ENCODE results near the gene SPDYA. TPM values are rescaled to one million over a fixed set of nuclear protein-coding genes. Genes with fewer than 3 reads are reported as not detected.

SPDYA gene
- total RNA-seq, 1 donor from 2014 or later = 0.13 TPM

GRCh38 chr2:28824207-28824606, 13.6 kb downstream of the SPDYA start:
- ATAC-seq = no peak
- no peak for DNase-seq (ENCODE audit: low spot score)

GRCh38 chr2:28824870-28825269, 14.2 kb downstream of the SPDYA start:
- ATAC-seq (no peak), DNase-seq (ENCODE audit: low spot score) (no peak)

GRCh38 chr2:28828382-28828781, 17.7 kb downstream of the SPDYA start:
- no peak for DNase-seq (ENCODE audit: low spot score)
- no peak for ATAC-seq

- DNase-seq (ENCODE audit: low spot score) (no peak), ATAC-seq (no peak)
These were observed 23.3 kb downstream of the SPDYA start for GRCh38 chr2:28833740-28834470.

- ATAC-seq (no peak), DNase-seq (ENCODE audit: low spot score) (no peak)
These were observed 25.1 kb downstream of the SPDYA start for GRCh38 chr2:28835781-28836180.

- ATAC-seq (no peak), DNase-seq (ENCODE audit: low spot score) (no peak)
These were observed 28.3 kb downstream of the SPDYA start for GRCh38 chr2:28838971-28839370.

GRCh38 chr2:28842042-28842441, 31.4 kb downstream of the SPDYA start:
- no peak for DNase-seq (ENCODE audit: low spot score)
- ATAC-seq = no peak

GRCh38 chr2:28855193-28855592, 44.6 kb downstream of the SPDYA start:
- ATAC-seq = no peak
- DNase-seq (ENCODE audit: low spot score) = no peak

GRCh38 chr2:28855977-28856376, 45.3 kb downstream of the SPDYA start:
- DNase-seq (ENCODE audit: low spot score) (no peak), ATAC-seq (no peak)

- no peak for DNase-seq (ENCODE audit: low spot score)
These were observed 58.0 kb downstream of the SPDYA start for GRCh38 chr2:28868611-28869010.

GRCh38 chr2:28869494-28870145, 59.0 kb downstream of the SPDYA start:
- ATAC-seq = peak; percentile 33
- DNase-seq (ENCODE audit: low spot score) = no peak

More at GRCh38 chr2:28868611-28869010, 58.0 kb downstream of the SPDYA start:
- no peak for ATAC-seq

GRCh38 chr2:28870146-28870891, 59.7 kb downstream of the SPDYA start, which contains the start of gene TRMT61B:
TRMT61B (minus strand) TSS chr2:28870309; CDS start chr2:28870277, 32 bp downstream.
- peak; percentile 99 for ATAC-seq
- DNase-seq (ENCODE audit: low spot score) = peak; percentile 97

GRCh38 chr2:28871620-28872019, 61.0 kb downstream of the SPDYA start:
- ATAC-seq (no peak), DNase-seq (ENCODE audit: low spot score) (no peak)

- DNase-seq (ENCODE audit: low spot score) = no peak
- no peak for ATAC-seq
These were observed 69.6 kb downstream of the SPDYA start for GRCh38 chr2:28880193-28880592.

GRCh38 chr2:28893488-28893887, 82.9 kb downstream of the SPDYA start:
- DNase-seq (ENCODE audit: low spot score) (no peak), ATAC-seq (no peak)

GRCh38 chr2:28894470-28895188, 84.0 kb downstream of the SPDYA start, which contains the start of gene WDR43:
WDR43 (plus strand) TSS chr2:28894667; CDS start chr2:28894699, 32 bp downstream.
- DNase-seq (ENCODE audit: low spot score) = peak; percentile 99
- ATAC-seq = peak; percentile 98

- ATAC-seq (peak; percentile 39), DNase-seq (ENCODE audit: low spot score) (peak; percentile 60)
These were observed 84.7 kb downstream of the SPDYA start for GRCh38 chr2:28895189-28895893.

- no peak for ATAC-seq
- DNase-seq (ENCODE audit: low spot score) = no peak
These were observed 86.3 kb downstream of the SPDYA start for GRCh38 chr2:28896906-28897305.

GRCh38 chr2:28898048-28898447, 87.4 kb downstream of the SPDYA start:
- ATAC-seq = no peak
- DNase-seq (ENCODE audit: low spot score) = no peak
